Endothelial cell of umbilical vein (primary cell): ENCODE data around the gene RPL15.

Experiments
- CTCF ChIP-seq, 2 donors: IDR thresholded peaks; 1 replicate in 1 of 2; 2 replicates in 1 of 2; pipeline ENCODE4 v1.5.1; 2011; ENCODE audit warnings: low read length in 2 of 2, mild to moderate bottlenecking in 2 of 2, moderate library complexity in 2 of 2, control low read depth in 1 of 2, inconsistent platforms in 1 of 2, low read depth in 1 of 2; ENCODE audit not compliant: insufficient read depth in 1 of 2; ENCODE audit errors: extremely low read depth in 1 of 2
- POLR2A ChIP-seq: IDR thresholded peaks from 2 replicates; pipeline ENCODE4 v1.6.1; 2012; ENCODE audit warnings: low read depth, mild to moderate bottlenecking, control low read depth, low read length
- POLR2AphosphoS5 ChIP-seq: IDR thresholded peaks from 2 replicates; pipeline ENCODE4 v1.6.1; 2012; ENCODE audit warnings: low read depth, mild to moderate bottlenecking, control low read depth, low read length, moderate library complexity; ENCODE audit not compliant: insufficient read depth

GRCh38 chr3:23956701-23957100 lies 39.8 kb downstream of the RPL15 start:
- no peak for TF ChIP-seq CTCF (IDR thresholded peaks at IDR 0.05; ENCODE audit: extremely low read depth in 1 of 2, insufficient read depth in 1 of 2, low read depth in 1 of 2, low read length in 2 of 2)
- no peak for TF ChIP-seq POLR2AphosphoS5
- no peak for TF ChIP-seq POLR2A
